ENCODE data around the gene HHIP.
"Not testable (repeated sequence)": the region's sequence is repeated elsewhere in the genome, so short reads cannot be mapped to it uniquely, and the experiment has no call there.

The HHIP gene

GRCh38 chr4:144748814-144749555 is 103.0 kb downstream of the HHIP start:
- DNase-seq (ENCODE audit: low read depth), result no peak

DNA sequence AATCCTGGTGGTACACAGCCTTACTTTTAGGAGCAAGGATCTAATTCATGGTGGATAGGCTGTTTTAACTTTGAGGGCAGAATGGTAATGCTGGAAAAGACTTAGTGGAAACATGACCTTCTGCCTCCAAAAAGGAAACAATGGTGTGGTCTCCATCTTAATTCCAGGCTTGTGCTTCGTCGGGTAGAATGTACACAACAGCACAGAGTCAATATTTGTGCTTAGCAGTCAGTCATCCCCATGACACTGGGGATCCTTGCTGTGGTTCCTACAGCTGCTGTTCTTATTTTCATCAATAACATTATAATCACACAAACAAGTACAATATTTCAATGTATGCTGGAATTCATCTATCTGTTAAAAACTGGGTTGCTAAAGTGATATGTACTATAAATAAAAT is 104.4 kb downstream of the HHIP start:
- no peak for DNase-seq (ENCODE audit: low read depth)

DNA sequence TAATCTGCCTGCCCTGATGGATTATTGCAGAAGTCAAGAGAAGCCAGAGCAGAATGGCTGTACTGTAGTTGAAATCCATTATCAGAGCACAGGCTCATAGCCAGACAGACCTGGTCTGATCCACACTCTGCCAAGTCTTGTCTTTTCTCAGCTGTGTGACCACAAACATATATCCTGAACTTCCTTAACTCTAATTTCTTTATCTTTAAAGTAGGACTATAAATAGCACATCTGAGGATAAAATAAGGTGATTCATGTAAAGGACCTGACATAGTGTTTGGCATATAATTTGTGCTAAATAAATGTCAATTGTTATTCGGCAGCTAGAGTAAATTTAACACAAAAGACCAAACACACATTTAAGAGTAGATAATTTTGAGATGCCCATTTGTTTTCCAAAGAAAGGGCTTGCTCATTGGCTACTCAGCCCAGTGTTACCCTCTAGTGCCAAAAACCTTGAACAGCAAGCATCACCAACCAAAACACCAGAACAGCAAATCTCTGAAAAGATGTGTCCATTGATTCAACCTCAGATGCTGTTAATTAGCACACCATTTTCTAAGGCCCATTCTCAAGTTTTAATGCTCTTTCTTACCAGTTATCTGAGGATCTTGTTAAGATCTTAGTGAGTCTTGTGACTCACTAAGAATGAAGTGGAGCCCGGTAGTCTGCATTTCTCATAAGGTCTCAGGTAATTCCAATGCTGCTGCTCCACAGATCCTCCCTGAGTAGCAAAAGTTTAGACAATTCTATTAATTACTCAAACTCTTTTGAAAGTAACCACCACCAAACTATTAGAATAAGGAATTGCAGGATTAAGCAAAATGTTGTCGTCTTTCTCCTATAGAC is 108.8 kb downstream of the HHIP start:
- DNase-seq (ENCODE audit: low read depth), result no peak

- DNase-seq (ENCODE audit: low read depth), result no peak
Observed at GRCh38 chr4:144757969-144758368, 112.0 kb downstream of the HHIP start.

- DNase-seq (ENCODE audit: low read depth), result not testable (repeated sequence)
Observed at GRCh38 chr4:144768809-144769208, 122.9 kb downstream of the HHIP start.

DNA sequence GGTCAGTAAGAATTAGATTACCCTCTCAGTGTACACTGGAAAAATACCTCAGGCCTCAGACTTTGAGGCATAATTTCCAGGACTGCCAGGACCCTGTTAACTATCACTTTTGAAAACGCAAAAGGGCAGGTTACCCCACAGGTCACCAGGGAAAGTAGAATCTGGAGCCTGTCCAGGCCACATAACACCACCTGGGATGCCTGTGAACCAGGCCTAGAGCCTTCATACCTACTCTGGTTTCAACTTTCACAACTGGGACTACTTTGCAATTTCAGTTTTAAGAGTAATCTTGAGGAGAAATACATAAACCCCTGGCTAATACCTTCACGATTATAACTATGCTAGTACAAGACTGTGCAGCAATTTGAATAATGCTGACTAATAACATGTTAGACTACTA is 132.4 kb downstream of the HHIP start:
- DNase-seq (ENCODE audit: low read depth), result no peak

DNA sequence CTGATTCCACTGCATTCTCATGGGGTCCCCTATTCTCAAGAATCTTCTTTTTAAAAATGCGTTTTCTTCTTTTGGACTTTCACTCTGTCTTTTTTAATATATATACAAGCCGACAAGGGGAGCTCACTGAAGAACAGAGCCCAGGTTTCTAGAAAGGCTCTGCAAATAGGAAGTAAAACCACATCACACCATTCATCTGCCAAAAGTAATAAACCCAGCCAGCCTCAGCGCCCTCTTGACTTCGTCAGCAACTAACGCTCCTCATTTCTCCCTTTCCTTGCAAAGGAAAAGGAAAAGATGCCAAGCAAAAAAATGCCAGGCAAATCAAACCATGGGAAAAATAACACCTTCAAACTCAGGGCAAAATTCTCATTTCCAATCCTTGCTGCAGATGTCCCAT is 136.4 kb downstream of the HHIP start:
- no peak for DNase-seq (ENCODE audit: low read depth)

GRCh38 chr4:144785961-144786360 is 140.0 kb downstream of the HHIP start:
- DNase-seq (ENCODE audit: low read depth), result no peak

DNA sequence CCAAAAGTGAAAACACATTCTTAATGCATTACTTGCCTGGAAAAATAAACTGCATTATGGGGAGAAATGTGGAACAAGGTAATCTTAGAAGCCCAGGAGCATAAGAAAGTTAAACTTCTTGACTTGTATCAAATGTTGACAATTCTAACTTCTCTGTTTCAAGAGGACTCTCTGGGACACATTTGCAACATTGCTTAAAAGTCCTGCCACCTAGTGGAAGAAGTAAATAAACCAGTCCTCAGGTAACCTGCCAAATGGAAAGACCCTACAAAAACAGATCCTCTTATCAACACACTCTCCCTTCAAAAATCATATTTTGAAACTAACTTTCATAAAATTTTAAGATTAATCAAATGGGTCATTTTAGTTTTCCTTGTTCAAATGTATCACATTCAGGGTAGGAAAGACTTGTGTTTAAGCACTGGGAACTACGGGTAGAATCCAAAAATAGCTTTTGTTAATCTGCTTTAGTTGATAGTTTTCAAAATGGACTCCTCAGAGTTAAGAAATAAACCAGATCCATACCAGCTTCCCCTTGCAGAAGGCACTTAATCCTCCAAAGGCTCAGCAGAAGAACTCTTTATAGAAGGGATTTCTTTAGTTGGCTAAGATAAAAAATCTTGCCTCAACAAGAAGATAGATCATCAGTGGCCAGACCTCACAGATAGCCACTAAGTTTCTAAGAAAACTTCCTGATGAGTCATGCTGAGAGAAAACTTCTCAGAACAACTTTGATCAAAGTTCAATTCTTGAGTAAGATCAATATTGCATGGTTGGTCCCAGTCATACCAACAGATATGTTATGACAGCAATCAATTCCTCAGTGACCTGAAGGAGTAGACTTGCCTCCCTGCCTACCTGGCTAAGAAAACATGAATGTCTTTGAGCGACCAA is 141.7 kb downstream of the HHIP start:
- DNase-seq (ENCODE audit: low read depth), result no peak

- DNase-seq (ENCODE audit: low read depth), result no peak
Observed at GRCh38 chr4:144788469-144788868, 142.5 kb downstream of the HHIP start.

DNA sequence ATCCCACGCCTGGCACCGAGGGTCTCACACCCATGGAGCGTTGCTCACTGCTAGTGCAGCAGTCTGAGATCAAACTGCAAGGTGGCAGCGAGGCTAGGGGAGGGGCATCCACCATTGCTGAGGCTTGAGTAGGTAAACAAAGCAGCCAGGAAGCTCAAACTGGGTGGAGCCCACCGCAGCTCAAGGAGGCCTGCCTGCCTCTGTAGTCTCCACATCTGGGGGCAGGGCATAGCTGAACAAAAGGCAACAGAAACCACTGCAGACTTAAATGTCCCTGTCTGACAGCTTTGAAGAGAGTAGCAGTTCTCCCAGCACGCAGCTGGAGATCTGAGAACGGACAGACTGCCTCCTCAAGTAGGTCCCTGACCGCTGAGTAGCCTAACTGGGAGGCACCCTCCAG is 146.0 kb downstream of the HHIP start:
- DNase-seq (ENCODE audit: low read depth), result not testable (repeated sequence)
